HG02938 (cell line): ENCODE results near the gene HOXA2.

Source experiments
- ATAC-seq: cut with Tn5 transposase; IDR thresholded peaks from one replicate; pipeline ENCODE4 v1.9.1; 2021; ENCODE audit warnings: mild to moderate bottlenecking, moderate library complexity; ENCODE audit not compliant: unreplicated experiment

The HOXA2 gene

GRCh38 chr7:27141923-27142579 lies 39.6 kb upstream of the HOXA2 start:
- ATAC-seq: no peak

DNA sequence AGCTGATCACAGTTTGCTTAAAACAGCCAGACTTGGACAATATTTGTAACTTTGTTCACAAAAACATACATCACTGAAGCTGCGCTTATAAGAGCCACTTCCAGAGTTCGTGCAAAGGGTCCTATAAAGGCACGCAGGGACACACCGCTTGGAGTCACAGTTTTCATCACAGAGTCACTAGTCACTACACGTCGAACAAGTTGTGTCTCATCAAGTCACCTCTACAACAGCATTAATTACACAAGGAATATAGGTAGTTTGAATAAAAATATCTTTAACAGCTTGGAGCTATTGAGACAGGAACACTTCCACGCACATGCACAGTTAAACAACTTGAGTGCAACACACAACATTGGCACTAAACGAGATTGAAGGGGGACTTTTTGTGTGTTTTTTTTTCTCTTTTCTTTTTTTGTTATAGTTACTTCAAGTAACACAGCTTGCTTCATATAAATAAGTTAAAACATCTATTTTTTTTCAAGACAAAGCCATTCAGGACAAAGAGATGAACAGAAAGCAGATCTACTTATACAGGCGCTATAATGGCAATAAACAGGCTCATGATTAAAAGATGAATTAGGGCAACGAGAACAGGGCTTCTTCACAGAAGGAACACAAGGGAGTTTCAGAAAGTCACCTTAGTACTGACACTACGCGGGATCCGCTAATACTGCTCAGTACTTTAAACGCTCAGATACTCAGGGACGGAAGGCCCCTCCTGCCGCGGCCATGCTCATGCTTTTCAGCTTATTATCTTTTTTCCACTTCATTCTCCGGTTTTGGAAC lies 38.8 kb upstream of the HOXA2 start:
- ATAC-seq: no peak

DNA sequence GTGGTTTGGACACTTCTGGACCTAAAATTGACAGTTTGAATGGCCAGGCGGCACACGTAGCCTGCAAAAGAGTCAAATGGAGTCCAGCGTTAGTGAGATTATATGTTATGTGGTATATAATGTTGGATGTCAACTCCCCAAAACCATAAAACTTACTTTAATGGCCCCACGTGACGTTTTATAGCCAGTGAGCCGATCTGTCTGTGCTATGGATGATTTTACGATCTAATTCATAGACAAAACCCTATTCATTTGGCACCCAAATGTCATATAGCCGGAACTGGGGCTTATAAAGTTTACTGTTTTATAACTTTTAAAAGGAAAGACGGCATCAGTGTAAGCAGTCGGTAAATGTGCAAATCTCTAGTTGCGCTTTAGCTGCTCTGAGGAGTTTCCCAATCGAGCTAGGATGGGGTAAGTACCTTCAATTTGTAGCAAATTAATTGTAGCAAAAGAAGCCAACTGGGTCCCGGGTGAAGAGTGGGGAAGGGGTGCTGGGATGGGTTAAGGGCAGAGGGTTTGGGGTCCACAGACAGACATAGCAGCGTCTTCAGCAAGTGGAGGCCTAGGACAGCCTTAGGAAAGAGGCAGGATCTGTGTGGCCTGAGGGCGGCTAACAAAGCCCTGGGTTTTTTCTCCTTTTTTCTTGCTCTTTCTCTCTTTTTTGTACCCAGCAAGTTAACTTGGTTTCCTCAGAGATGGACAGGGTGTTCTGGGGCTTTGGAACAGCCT lies 37.8 kb upstream of the HOXA2 start:
- ATAC-seq: no peak

GRCh38 chr7:27139334-27140125 lies 37.0 kb upstream of the HOXA2 start:
- ATAC-seq: no peak

DNA sequence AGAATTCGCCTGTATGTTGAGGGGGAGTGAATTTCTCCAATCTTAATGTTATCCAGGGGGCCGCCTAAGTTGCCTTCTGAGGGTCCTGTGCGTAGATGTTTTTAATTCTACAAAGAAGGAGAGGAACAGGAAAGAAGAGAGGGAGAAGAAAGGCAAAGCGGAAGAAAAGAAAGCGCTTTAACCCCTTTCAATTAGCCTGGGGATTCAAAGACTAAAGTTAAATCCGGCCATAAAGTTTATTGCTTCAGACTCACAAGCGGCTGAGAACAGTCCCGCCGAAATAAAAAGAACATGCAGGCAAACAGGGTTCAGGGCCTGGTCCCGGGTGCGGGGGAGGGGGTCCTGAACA lies 36.5 kb upstream of the HOXA2 start:
- ATAC-seq: no peak

GRCh38 chr7:27138472-27138871 lies 36.0 kb upstream of the HOXA2 start:
- ATAC-seq: no peak

DNA sequence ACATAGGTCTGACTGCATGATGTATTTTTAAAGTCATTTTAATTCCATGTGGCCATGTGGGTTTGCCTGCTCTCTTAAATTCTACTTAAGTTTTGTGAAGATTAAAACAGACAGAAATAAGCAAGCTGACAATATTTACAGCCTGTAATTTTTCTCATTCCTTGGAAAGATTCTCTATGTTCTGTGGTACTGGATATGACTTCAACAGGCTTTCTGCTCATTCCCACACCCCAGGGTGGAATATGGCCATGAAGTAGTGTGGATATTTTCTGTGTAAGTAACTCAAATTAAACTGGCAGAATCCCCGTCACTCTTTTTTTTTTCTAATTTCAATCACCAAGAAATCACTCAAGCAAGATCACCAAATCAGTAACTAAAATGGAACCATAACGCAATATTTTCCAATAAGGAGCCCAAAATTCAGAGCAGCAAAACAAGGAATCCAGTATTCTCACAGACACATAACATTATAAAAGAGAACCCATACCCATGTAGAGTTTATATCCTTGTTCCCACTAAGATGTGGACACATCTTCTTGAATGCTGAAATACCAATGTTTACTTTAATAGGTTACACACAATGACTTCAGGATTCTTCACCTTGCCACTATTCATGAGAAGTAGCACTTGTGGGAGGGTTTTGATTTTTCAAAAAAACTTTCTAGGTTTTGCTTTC lies 35.3 kb upstream of the HOXA2 start:
- no peak for ATAC-seq

- no peak for ATAC-seq
Measured at GRCh38 chr7:27134392-27134791, 31.9 kb upstream of the HOXA2 start.

DNA sequence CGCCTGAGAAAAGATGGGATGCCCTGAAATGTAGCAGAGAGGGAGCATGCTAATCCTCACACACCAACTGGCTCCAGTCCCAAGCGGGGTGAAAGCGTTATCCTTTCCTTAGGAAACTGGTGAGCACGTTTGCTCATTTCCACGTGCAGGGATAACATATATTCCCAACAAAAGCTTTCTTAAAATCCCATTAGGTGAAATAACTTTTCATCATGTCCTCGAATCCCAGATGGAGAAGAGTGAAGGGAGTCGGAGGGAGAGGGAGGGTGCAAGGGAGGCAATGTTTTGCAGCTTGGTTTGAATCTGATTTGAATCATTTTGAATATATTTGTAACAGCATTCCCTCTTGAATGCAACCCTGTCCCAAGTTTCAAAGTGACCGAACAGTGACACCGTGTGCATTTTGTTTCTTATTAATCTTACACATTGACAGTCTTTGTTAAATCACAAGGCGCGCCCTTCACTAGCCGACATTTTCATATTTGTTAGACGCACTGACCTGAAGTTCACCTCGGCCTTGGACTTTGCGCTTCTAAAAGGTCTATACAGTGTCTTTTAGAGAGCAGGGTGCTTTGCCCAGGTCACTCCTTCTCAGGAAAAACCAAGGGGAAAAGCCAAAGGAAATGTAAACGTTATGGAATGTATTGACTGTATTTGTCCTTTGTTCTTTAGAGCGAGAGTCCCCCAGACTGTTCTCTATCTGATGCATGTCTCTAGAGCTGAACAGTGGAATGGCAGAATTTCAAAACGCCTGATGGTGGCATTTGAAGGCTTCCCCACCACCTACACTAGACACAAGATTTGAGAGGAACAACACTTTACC lies 31.1 kb upstream of the HOXA2 start:
- no peak for ATAC-seq

GRCh38 chr7:27132978-27133377 lies 30.5 kb upstream of the HOXA2 start:
- no peak for ATAC-seq

DNA sequence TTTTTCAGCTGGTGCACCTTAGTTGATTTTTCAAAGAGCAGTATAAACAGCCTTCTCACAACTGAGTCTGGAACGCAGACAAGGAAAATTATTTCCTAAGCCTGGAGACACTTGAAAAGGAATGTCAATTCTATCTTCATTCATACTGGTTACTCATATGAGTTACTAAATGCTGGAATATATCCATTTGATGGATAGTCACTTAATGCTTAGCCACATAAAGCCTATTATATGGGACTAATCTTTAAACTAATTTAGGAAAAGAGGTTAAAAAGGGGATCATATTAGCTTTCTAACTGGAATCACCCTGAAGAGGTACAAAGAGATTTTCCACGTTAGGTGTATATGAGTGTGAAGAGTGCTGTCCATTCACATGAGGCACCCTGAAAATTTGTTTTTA lies 29.7 kb upstream of the HOXA2 start:
- no peak for ATAC-seq

DNA sequence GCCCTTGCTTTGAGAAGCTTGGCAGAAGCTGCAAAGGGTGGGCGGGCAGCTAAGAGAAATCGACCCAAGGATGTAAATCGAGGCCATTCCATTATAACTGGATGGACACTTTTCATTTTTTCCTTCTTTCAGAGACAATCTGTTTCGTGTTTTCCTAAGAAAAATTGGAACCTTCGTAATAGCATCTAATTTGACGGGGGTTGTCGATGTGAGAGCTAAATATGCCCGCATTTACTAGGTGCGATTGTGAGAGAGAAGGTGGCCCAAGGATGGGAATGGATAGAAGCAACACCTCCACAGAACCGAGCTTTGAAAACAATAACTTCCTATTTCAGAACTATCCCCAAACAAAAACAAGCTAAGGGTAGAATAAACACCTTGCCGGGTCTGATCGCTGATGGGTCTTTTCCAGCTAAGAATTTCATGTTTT lies 28.9 kb upstream of the HOXA2 start:
- no peak for ATAC-seq

DNA sequence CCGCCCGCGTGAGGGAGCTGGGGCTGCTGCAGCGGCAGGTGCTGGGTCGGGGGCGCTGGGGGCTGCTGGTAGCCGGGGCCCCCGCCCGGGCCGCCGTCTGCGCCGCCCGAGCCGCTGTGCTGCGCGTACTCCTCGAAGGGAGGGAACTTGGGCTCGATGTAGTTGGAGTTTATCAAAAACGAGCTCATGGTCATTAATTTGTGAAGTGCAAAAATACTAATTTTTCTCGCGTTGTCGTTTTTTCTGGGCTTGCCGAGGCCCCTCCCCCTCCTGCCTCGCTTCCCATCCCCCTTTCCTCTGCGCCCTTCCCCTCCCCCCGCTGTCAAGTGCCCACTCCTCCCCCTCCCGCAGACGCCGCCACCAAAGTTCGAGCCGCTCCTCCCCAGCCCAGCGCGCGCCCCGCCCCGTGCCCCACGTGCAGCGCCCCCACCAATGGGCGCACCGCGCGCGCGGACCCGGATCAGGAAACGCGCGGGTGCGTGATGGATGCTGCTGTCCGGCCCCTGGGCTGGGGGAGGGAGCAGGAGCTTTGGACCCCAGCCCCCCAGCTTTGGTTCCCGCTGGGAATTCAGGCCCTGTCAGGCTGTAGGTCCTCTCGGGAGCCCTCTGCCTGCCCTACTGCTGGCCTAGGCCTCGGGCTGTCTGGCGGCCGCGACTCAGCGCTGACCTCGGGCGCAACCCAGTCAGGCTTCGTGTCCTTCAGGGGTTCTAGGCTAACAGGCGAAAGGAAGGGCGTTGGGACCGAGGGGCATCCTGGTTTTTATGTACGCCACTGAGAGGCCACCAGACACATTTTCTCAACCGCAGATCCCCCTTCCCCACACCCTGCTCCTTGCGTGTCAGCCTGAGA lies 28.3 kb upstream of the HOXA2 start, which contains the start of gene HOXA4:
HOXA4 (minus strand) TSS at position 218 of the 850 bp plus-strand sequence; CDS start at position 194, 24 bp downstream.
- ATAC-seq: no peak

- ATAC-seq: no peak
Measured at GRCh38 chr7:27129729-27130539, 27.5 kb upstream of the HOXA2 start.

DNA sequence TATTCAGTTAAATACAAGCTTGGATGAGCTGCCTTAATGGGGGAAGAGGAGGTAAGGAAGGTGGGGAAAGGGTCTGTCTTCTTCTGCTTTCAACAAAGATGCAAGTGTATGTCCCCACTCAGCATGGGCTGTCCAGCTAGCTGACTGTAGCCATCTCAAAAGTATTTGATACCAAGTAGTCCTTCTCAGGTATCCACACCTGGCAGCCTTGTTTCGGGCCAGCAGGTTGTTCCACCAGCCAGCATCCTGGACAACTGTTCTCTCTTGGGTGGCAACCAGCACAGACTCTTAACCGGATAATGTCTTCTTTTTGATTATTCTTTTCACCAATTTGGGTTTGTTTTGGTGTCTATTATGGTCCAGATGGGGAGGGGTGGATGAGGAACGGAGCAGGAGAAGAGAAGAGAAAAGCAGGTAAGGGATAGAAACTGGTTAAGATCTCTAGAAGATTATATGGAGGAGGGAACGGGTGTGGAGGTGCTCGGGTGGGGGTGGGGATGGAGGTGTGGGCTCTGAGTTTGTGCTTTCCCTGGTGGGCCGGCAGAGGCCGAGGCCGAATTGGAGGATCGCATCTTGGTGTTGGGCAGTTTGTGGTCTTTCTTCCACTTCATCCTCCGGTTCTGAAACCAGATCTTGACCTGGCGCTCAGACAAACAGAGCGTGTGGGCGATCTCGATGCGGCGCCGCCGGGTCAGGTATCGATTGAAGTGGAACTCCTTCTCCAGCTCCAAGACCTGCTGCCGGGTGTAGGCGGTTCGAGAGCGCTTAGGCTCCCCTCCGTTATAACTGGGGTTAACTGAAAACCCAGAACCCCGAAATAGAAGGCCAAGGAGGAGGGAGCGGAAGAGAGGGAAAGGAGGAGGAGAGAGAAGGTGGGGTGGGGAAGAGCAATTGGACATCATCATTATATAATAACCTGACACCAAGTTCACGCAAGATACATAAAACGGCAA lies 26.6 kb upstream of the HOXA2 start:
- ATAC-seq: no peak

DNA sequence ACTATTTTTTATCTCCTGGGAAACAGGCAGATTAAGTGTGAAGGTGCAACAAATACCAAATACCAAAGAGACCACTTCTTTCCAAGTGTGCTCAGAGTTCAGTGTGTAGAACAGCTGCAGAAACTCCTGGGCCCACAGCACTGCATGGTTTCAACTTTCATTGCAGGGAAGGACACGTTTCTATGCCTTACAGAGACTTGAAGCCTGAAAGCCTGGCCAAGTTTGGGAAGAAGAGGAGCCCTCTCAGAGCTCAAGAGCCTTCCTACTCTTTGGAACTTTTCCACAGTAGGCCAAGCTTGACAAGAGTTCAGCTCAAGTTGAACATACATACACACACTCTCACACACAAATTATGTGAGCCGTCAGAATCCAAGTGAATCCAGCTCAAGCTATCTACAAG lies 25.6 kb upstream of the HOXA2 start:
- no peak for ATAC-seq
